Colonic mucosa (tissue), 4 donors: Measurements from ENCODE around the gene FAM117B. TPM values are rescaled to one million over a fixed set of nuclear protein-coding genes. Genes with fewer than 3 reads are reported as not detected.

ENCODE experiments used
- DNase-seq: peaks from one replicate; pipeline ENCODE4 v3.0.0-alpha.2; 2020
- H3K27ac ChIP-seq: fragments of 200-600 bp; one replicate; pipeline ENCODE4 v1.8.0; 2021
- H3K27me3 ChIP-seq: fragments of 200-600 bp; one replicate; pipeline ENCODE4 v1.8.0; 2021
- H3K36me3 ChIP-seq: fragments of 200-600 bp; one replicate; pipeline ENCODE4 v1.8.0; 2021
- H3K4me1 ChIP-seq: fragments of 200-600 bp; one replicate; pipeline ENCODE4 v1.8.0; 2021; ENCODE audit warnings: mild to moderate bottlenecking
- H3K4me3 ChIP-seq: fragments of 200-600 bp; one replicate; pipeline ENCODE4 v1.8.0; 2021
- H3K9ac ChIP-seq, 2 donors: one replicate each; pipeline ENCODE4 v1.7.0; 2013; ENCODE audit warnings: control low read depth in 2 of 2, low read depth in 2 of 2, low read length in 2 of 2
- H3K9me3 ChIP-seq: fragments of 200-600 bp; one replicate; pipeline ENCODE4 v1.8.0; 2021
- intact Hi-C: fragments of 100-400 bp; cut with DNase I; formaldehyde crosslinking; loops from one replicate; pipeline ENCODE4 v1.14.1; 2022
- total RNA-seq, 2 donors: library from RNA; stranded (reverse); fragmentation: NEBNext Ultra II Directional in 1 of 2; extraction: Animal tissue kit (Norgen Biotek cat#: 25700) in 1 of 2; gene quantifications; one replicate each; pipeline ENCODE4 v1.2.1, GENCODE V29; 2021
- TF ChIP-seq, protein P1 (sequence below): fragments of 200-600 bp; IDR thresholded peaks from one replicate; pipeline ENCODE4 v1.8.0; 2022; ENCODE audit warnings: antibody characterized with exemption, mild to moderate bottlenecking
- donor health status: healthy.
- donor health status: DM: no; HTN: no; CAD: no.
- donor health status: DM: no; HTN: no; CAD: no.

FAM117B gene
- total RNA-seq, 2 donors from 2014 or later = 16.3 to 20.1 TPM

DNA sequence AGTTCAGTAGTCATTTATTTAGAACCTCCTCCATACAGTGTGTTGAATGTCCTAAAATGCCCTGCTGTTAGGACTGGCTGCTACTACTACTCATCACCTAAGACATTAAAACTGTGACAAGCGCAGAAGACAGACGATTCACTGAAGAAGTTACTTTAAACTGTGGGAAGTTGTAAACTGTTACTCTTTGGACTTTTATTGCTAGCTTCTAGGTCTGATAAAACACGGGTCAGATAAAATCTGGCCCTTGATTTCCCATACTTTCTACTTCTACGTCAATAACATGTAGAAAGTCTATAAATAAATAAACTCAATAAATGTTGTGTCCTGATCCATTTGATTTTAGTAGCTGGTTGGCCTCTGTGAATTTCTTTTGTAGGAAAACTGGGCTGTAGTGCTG lies 123.4 kb downstream of the FAM117B start:
- intact Hi-C loops = no loop called here
- Histone ChIP-seq H3K27ac (no peak overlapping the region), H3K9ac (no peak overlapping the region)

DNA sequence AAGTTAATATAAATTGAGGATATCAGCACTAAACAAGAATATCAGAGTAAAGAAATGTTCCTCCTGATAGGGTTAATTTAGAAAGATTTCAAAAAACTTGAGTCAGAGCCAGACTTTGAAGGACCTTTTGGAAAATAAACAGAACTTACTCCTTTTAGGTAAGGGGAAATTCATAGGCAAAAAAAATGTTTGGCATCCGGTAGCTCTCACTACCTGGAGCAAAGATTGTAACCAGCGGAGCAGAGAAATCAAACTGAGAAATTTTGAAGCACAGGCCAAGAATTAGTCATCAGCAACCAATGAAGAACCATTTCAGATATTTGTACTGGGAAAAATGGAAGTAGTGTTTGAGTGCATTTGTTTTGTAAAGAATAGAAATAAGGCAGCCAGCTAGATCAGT lies 123.8 kb downstream of the FAM117B start:
- Histone ChIP-seq H3K27me3 (no peaks in the 10 kb centered on the region), H3K4me3 (no peak overlapping the region), H3K36me3 (no peaks in the 10 kb centered on the region), H3K4me1 (no peaks in the 10 kb centered on the region), H3K9me3 (no peaks in the 10 kb centered on the region), H3K9ac (no peak overlapping the region), H3K27ac (no peak overlapping the region)
- TF ChIP-seq, protein P1, sequence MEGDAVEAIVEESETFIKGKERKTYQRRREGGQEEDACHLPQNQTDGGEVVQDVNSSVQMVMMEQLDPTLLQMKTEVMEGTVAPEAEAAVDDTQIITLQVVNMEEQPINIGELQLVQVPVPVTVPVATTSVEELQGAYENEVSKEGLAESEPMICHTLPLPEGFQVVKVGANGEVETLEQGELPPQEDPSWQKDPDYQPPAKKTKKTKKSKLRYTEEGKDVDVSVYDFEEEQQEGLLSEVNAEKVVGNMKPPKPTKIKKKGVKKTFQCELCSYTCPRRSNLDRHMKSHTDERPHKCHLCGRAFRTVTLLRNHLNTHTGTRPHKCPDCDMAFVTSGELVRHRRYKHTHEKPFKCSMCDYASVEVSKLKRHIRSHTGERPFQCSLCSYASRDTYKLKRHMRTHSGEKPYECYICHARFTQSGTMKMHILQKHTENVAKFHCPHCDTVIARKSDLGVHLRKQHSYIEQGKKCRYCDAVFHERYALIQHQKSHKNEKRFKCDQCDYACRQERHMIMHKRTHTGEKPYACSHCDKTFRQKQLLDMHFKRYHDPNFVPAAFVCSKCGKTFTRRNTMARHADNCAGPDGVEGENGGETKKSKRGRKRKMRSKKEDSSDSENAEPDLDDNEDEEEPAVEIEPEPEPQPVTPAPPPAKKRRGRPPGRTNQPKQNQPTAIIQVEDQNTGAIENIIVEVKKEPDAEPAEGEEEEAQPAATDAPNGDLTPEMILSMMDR = no peak
- no peak for DNase-seq
- intact Hi-C loops = no loop called here

More for the DNA sequence above, 123.4 kb downstream of the FAM117B start:
- DNase-seq = no peak
- TF ChIP-seq, protein P1 = no peak
- Histone ChIP-seq H3K27me3 (no peaks in the 10 kb centered on the region), H3K9me3 (no peaks in the 10 kb centered on the region), H3K36me3 (no peaks in the 10 kb centered on the region), H3K4me1 (no peaks in the 10 kb centered on the region), H3K4me3 (no peak overlapping the region)

DNA sequence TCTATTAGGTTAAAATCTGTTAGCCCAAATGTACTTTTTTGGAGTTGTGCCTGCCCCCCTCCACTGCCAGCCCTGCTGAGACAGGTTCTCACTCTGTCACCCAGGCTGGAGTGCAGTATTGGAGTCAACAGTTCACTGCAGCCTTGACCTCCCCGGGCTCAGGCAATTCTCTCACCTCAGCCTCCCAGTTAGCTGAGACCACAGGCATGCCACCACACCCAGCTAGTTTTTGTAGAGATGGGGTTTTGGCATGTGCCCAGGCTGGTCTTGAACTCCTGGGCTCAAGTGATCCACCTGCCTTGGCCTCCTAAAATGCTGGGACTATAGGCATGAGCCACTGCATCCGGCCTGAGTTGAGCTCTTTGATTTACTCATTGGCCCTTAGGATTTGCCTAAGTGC lies 126.1 kb downstream of the FAM117B start:
- Histone ChIP-seq H3K4me3 (no peak overlapping the region), H3K4me1 (no peaks in the 10 kb centered on the region), H3K36me3 (no peaks in the 10 kb centered on the region), H3K27me3 (no peaks in the 10 kb centered on the region), H3K9me3 (no peaks in the 10 kb centered on the region), H3K27ac (no peak overlapping the region), H3K9ac (no peak overlapping the region)
- DNase-seq = no peak
- intact Hi-C loops = no loop called here
- TF ChIP-seq, protein P1 = no peak

DNA sequence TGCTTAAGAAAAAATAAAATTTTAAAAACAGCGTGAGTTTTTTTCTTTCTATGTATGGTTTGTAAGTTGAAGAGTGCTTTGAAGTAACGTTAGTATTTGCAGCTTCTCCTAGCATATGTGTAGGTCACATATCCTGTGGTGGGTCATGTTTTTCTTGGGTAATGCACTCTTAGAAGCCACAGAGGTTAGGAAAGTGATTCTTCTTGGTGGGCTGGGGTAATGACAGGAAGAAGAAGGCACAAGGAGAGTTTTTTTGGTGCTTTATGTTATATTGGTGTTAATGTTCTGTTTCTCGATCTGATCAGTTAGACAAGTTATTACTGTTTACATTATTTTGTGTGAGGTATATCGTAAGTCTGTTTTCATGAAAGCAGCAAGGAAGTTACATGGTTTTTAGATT lies 127.8 kb downstream of the FAM117B start:
- H3K4me1 ChIP-seq = no peaks in the 10 kb centered on the region
- intact Hi-C loops = no loop called here
- no peaks in the 10 kb centered on the region for H3K27me3 ChIP-seq
- TF ChIP-seq, protein P1 = no peak
- no peaks in the 10 kb centered on the region for H3K36me3 ChIP-seq
- H3K9me3 ChIP-seq = no peaks in the 10 kb centered on the region
- H3K4me3 ChIP-seq = no peak overlapping the region
- no peak overlapping the region for H3K27ac ChIP-seq
- H3K9ac ChIP-seq = no peak overlapping the region
- no peak for DNase-seq

DNA sequence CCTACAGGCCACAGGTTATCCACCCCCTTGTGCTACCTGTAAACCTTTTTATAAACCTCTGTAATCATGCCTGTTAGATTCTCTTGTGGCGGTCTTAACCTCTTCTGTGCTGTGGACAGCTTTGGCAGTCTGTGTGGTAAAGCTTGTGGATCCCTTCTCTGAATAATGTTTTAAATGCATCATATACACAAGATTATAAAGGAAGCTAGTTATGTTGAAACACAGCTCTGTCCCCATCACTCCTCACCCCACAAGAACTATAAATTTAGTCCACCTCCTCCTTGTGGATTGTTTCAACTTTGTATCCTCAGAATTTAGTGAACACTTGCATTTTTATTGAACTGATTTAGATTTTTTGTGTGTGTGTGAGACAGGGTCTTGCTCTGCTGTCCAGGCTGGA lies 129.1 kb downstream of the FAM117B start:
- Histone ChIP-seq H3K9ac (no peak overlapping the region), H3K27me3 (no peaks in the 10 kb centered on the region), H3K9me3 (no peaks in the 10 kb centered on the region), H3K4me3 (no peak overlapping the region), H3K36me3 (no peaks in the 10 kb centered on the region), H3K4me1 (no peaks in the 10 kb centered on the region), H3K27ac (no peak overlapping the region)
- TF ChIP-seq, protein P1 = no peak
- intact Hi-C loops = no loop called here
- no peak for DNase-seq

DNA sequence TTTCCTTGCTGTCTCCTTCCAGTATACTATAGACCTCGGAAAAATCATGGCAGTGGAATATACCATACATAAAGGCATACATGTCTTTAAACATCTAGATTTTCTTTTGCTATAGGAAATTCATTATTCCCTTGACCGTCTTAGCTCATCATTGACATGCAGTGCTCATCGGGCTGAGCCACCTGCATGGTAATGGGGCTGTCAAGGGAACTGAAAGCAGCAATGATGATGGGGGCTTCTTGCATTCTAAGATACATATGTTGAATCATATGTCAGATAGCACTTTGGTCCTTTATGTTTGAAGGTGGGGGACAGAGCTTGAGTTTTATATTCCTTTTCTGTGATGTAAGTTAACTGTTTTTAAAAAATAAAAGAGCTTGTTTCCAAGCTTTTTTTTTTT lies 130.2 kb downstream of the FAM117B start:
- H3K9me3 ChIP-seq = no peaks in the 10 kb centered on the region
- H3K27me3 ChIP-seq = no peaks in the 10 kb centered on the region
- H3K4me1 ChIP-seq = no peaks in the 10 kb centered on the region
- intact Hi-C loops = no loop called here
- no peak overlapping the region for H3K4me3 ChIP-seq
- no peaks in the 10 kb centered on the region for H3K36me3 ChIP-seq
- no peak for DNase-seq
- H3K27ac ChIP-seq = no peak overlapping the region
- TF ChIP-seq, protein P1 = no peak
- no peak overlapping the region for H3K9ac ChIP-seq
